Stimulated activated CD4-positive, alpha-beta T cell treated with anti-CD3 and anti-CD28 coated beads, Interleukin-4, amount 100 ng/mL, for 24 hours (primary cell): ENCODE results near the gene MROH2B.

Experiments
- DNase-seq: peaks from one replicate; pipeline ENCODE4 v3.0.0-alpha.2; 2020

MROH2B gene

DNA sequence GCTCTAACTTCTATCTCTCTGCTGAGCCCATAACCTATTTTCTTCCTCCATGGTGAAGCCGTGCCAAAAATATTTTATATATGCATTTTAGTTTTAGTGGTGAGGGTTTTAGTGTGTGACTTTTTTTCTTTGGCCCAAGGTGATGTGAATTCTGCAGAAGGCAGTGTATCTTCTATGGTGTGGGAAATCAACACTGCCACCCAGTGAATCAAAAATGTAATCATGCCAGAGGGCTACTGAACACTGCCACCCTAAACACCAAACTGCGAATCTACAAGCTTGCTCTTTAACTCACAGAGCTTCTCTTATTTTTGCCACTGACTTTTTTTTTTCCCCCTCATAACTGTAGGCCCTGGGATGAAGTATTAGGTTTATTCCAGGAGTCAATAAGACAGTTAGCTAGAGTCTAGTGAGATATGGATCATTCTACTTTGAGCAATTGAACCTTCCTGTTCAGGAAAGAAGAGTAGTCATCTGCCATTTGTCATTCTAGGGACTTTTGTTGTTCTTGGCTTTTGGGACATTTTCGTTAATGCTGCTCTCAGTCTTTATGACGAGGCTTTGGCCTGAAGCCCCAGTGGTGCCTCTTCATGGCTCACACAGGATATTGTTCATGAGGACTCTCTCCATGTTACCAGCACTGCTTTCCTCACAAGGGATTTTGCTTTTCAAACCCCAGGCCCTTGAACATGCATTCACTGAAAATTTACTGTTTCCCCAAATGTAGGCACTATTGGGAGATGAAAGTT lies 108.8 kb downstream of the MROH2B start:
- DNase-seq: no peak

DNA sequence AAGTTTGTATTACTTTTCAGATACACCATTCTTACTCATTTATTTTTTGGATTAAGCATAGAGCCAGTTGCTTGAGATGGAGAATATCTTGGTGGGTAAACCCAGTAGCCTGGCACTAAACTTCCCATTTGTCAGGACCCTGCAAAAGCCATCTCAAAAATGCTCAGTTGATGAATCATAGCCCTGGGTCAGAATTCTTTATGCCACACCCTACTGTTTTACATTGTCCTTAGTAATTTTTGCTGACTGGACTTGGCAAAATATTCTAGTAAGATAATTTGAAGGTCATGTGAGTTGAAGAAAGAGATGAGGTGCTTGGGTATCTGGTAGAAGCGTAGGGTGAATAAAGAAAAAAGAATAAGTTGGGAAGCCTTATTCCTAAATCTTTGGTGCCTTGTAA lies 111.1 kb downstream of the MROH2B start:
- DNase-seq: no peak

DNA sequence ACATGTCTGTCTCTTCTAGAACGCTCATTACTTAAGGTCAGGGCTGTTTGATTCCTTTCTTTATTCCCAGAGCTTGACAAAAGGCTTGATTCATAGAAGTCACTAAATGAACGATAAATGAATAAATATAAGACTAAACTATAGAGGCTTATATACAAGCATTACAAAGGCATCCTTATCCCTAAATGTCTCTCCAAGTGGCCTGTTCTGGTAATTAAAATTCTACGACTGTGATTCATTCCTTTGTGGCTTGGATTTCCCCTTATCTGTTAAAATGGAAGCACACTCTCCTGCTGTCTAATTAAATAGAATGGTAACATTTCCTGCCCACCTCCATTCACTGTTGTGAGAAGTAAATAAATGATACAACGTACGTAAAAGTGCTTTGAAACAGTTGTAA lies 112.3 kb downstream of the MROH2B start:
- DNase-seq: no peak

DNA sequence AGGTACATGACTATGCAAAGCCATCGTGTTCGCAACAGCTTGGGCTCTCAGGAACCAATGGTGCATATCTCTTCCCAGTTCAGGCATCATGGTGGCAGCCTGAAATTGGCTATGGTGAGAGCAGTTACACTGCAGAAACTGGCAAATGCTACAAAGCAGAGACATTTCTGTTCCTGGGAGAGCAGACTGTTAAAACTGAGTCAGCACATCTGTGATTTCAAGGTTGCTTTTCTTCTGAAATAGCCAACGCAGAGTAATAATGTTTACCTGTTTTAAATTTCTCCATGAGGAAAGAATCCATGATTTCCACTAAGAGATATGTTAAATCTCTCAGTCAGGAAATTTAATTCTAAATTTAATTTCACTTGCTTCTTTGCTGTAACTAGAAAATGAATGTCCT lies 114.1 kb downstream of the MROH2B start:
- no peak for DNase-seq

- no peak for DNase-seq
These were observed 115.8 kb downstream of the MROH2B start for GRCh38 chr5:40955313-40955712.
